Stimulated activated memory B cell treated with anti-CD40 and anti-IgM and Interleukin-4, amounts not matched to agents 10 μg/mL and 1 μg/mL and 100 μg/mL, for 72 hours (primary cell): ENCODE measurements around the gene OLA1.

Source experiments
- ATAC-seq: fragments of 150-1000 bp; cut with Tn5 transposase; 2 replicates; pipeline ENCODE4 v1.10.0; 2021
- H3K27ac Mint-ChIP-seq: one replicate; pipeline ENCODE4 v1.8.0; 2022; ENCODE audit warnings: mild to moderate bottlenecking, mixed read lengths
- H3K27me3 Mint-ChIP-seq: one replicate; pipeline ENCODE4 v1.8.0; 2022; ENCODE audit warnings: mixed read lengths
- H3K36me3 Mint-ChIP-seq: one replicate; pipeline ENCODE4 v1.8.0; 2022; ENCODE audit warnings: mixed read lengths
- H3K4me1 Mint-ChIP-seq: one replicate; pipeline ENCODE4 v1.8.0; 2022; ENCODE audit warnings: mixed read lengths
- H3K4me3 Mint-ChIP-seq: one replicate; pipeline ENCODE4 v1.8.0; 2022; ENCODE audit warnings: mild to moderate bottlenecking, moderate library complexity, mixed read lengths
- H3K9me3 Mint-ChIP-seq: one replicate; pipeline ENCODE4 v1.8.0; 2022; ENCODE audit warnings: mixed read lengths

The OLA1 gene

DNA sequence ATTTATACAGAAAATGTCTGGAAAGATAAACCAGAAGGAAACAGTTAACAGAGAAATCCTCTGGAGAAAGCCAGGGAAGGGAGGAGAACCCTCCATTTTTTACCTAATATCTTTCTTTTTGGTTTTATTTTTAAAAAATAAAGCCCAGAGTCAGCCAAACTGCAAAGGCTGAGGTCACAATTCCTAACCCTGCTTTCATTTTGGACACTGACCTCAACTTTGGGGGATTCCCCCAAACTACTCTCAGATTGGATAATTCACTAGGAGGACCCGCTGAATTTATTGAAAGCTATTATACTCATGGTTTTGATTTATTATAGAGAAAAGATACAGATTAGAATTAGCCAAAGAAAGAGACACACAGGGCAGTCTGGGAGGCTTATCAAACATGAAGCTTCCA is 189.9 kb downstream of the OLA1 start:
- Mint-ChIP-seq H3K27ac (no peak overlapping the region), H3K4me3 (no peak overlapping the region), H3K36me3 (peaks cover 6% of the 10 kb centered on the region), H3K9me3 (peaks cover 11% of the 10 kb centered on the region), H3K27me3 (peaks cover 6% of the 10 kb centered on the region), H3K4me1 (peaks cover 15% of the 10 kb centered on the region)
- no peak for ATAC-seq

GRCh38 chr2:174058026-174058425 is 190.3 kb downstream of the OLA1 start:
- H3K9me3 Mint-ChIP-seq = peaks cover 11% of the 10 kb centered on the region
- peaks cover 6% of the 10 kb centered on the region for H3K36me3 Mint-ChIP-seq
- H3K27me3 Mint-ChIP-seq = peaks cover 6% of the 10 kb centered on the region
- no peak for ATAC-seq
- peaks cover 15% of the 10 kb centered on the region for H3K4me1 Mint-ChIP-seq
- no peak overlapping the region for H3K27ac Mint-ChIP-seq
- H3K4me3 Mint-ChIP-seq = no peak overlapping the region

- H3K27me3 Mint-ChIP-seq = peaks cover 6% of the 10 kb centered on the region
- peaks cover 8% of the 10 kb centered on the region for H3K4me1 Mint-ChIP-seq
- no peak overlapping the region for H3K4me3 Mint-ChIP-seq
- no peak overlapping the region for H3K27ac Mint-ChIP-seq
- H3K36me3 Mint-ChIP-seq = peaks cover 6% of the 10 kb centered on the region
- peaks cover 11% of the 10 kb centered on the region for H3K9me3 Mint-ChIP-seq
- ATAC-seq = no peak
Observed at GRCh38 chr2:174054926-174055325, 193.4 kb downstream of the OLA1 start.

- ATAC-seq = no peak
- peaks cover 6% of the 10 kb centered on the region for H3K36me3 Mint-ChIP-seq
- H3K4me1 Mint-ChIP-seq = no peaks in the 10 kb centered on the region
- H3K27ac Mint-ChIP-seq = no peak overlapping the region
- H3K27me3 Mint-ChIP-seq = peaks cover 15% of the 10 kb centered on the region
- H3K9me3 Mint-ChIP-seq = peaks cover 6% of the 10 kb centered on the region
- H3K4me3 Mint-ChIP-seq = no peak overlapping the region
Observed at GRCh38 chr2:174053355-174054151, 194.8 kb downstream of the OLA1 start.

GRCh38 chr2:174052584-174052976 is 195.8 kb downstream of the OLA1 start:
- Mint-ChIP-seq H3K4me1 (no peaks in the 10 kb centered on the region), H3K27me3 (peaks cover 15% of the 10 kb centered on the region), H3K9me3 (peaks cover 3% of the 10 kb centered on the region), H3K4me3 (no peak overlapping the region), H3K27ac (no peak overlapping the region), H3K36me3 (peaks cover 6% of the 10 kb centered on the region)
- ATAC-seq = no peak

- ATAC-seq = no peak
- H3K9me3 Mint-ChIP-seq = peaks cover 3% of the 10 kb centered on the region
- no peak overlapping the region for H3K4me3 Mint-ChIP-seq
- H3K27me3 Mint-ChIP-seq = peaks cover 15% of the 10 kb centered on the region
- H3K27ac Mint-ChIP-seq = no peak overlapping the region
- no peaks in the 10 kb centered on the region for H3K4me1 Mint-ChIP-seq
- H3K36me3 Mint-ChIP-seq = peaks cover 6% of the 10 kb centered on the region
Observed at GRCh38 chr2:174051741-174052583, 196.4 kb downstream of the OLA1 start.

DNA sequence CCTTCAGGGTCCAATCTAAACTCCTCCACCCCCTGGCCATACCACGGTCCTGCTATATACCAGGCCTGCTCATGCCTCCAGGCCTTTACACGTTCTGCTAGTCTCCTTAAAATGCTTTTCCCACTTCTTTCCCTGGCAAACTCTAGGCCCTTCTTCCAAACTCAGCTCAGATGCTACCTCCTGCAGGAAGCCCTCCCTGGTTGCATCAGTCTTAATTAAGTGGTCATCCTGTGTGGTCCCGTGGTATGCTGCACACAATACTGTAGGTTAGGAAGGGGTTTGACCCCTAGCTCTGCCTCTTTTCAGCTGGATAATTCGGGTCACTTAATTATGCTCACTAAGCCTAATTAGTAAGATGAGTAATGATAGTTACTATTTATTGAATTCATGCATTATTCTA is 197.3 kb downstream of the OLA1 start:
- no peak for ATAC-seq

DNA sequence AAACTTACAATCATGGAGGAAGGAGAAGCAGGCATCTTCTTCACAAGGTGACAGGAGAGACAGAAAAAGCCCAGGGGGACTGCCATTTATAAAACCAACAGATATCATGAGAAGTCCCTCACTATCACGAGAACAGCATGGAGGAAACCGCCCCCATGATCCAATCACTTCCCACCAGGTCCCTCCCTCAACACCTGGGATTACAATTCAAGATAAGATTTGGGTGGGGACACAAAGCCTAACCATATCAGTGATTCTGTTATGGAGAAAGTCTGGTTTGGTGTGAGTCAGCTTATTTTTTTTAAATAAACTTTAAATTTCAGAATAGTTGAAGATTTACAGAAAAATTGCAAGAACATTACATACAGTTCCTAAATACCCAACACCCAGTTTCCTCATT is 198.4 kb downstream of the OLA1 start:
- peaks cover 9% of the 10 kb centered on the region for H3K27me3 Mint-ChIP-seq
- H3K4me3 Mint-ChIP-seq = no peak overlapping the region
- ATAC-seq = no peak
- no peaks in the 10 kb centered on the region for H3K4me1 Mint-ChIP-seq
- H3K27ac Mint-ChIP-seq = no peak overlapping the region
- H3K36me3 Mint-ChIP-seq = no peaks in the 10 kb centered on the region
- H3K9me3 Mint-ChIP-seq = no peaks in the 10 kb centered on the region

More for the DNA sequence above, 197.3 kb downstream of the OLA1 start:
- Mint-ChIP-seq H3K4me1 (no peaks in the 10 kb centered on the region), H3K27me3 (peaks cover 15% of the 10 kb centered on the region), H3K9me3 (peaks cover 3% of the 10 kb centered on the region), H3K27ac (no peak overlapping the region), H3K36me3 (peaks cover 4% of the 10 kb centered on the region), H3K4me3 (no peak overlapping the region)

GRCh38 chr2:174048243-174048642 is 200.1 kb downstream of the OLA1 start:
- H3K4me3 Mint-ChIP-seq = no peak overlapping the region
- peak; percentile 44 for ATAC-seq
- H3K36me3 Mint-ChIP-seq = no peaks in the 10 kb centered on the region
- no peaks in the 10 kb centered on the region for H3K9me3 Mint-ChIP-seq
- H3K27me3 Mint-ChIP-seq = peaks cover 9% of the 10 kb centered on the region
- no peak overlapping the region for H3K27ac Mint-ChIP-seq
- peaks cover 7% of the 10 kb centered on the region for H3K4me1 Mint-ChIP-seq

DNA sequence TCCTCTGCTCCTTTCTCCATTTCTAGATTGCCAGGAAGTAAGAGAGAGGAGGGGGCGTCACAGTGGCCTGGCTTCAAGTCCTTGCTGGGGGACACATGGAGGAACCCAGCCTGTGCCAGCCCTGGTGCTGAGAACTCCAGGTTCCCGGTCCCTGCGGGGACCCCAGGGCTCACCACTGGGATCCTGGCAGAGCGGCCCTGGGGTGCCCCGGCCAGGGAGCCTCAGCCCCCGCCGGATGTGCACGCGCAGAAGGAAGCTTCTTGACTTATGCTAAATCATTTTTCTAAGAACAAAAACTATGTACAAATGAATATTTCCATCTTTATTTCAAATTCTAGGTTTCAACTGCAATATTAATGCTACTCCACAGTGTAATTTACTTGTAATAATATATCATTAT is 200.6 kb downstream of the OLA1 start:
- H3K9me3 Mint-ChIP-seq = no peaks in the 10 kb centered on the region
- H3K4me1 Mint-ChIP-seq = peaks cover 7% of the 10 kb centered on the region
- peaks cover 9% of the 10 kb centered on the region for H3K27me3 Mint-ChIP-seq
- no peak for ATAC-seq
- no peak overlapping the region for H3K4me3 Mint-ChIP-seq
- H3K36me3 Mint-ChIP-seq = no peaks in the 10 kb centered on the region
- H3K27ac Mint-ChIP-seq = no peak overlapping the region

- no peak for ATAC-seq
- H3K9me3 Mint-ChIP-seq = no peaks in the 10 kb centered on the region
- H3K36me3 Mint-ChIP-seq = no peaks in the 10 kb centered on the region
- H3K27me3 Mint-ChIP-seq = peaks cover 9% of the 10 kb centered on the region
- no peak overlapping the region for H3K27ac Mint-ChIP-seq
- H3K4me1 Mint-ChIP-seq = peaks cover 7% of the 10 kb centered on the region
- no peak overlapping the region for H3K4me3 Mint-ChIP-seq
Observed at GRCh38 chr2:174046172-174046571, 202.2 kb downstream of the OLA1 start.

- H3K27me3 Mint-ChIP-seq = peaks cover 7% of the 10 kb centered on the region
- peaks cover 15% of the 10 kb centered on the region for H3K4me1 Mint-ChIP-seq
- no peak for ATAC-seq
- no peaks in the 10 kb centered on the region for H3K36me3 Mint-ChIP-seq
- no peak overlapping the region for H3K4me3 Mint-ChIP-seq
- peak overlapping the region; percentile 27 for H3K27ac Mint-ChIP-seq
- H3K9me3 Mint-ChIP-seq = no peaks in the 10 kb centered on the region
Observed at GRCh38 chr2:174044556-174044955, 203.8 kb downstream of the OLA1 start.

GRCh38 chr2:174040417-174040701 is 208.0 kb downstream of the OLA1 start:
- Mint-ChIP-seq H3K4me1 (peaks cover 44% of the 10 kb centered on the region), H3K27me3 (no peaks in the 10 kb centered on the region), H3K27ac (peak overlapping the region; percentile 93), H3K36me3 (no peaks in the 10 kb centered on the region), H3K4me3 (no peak overlapping the region), H3K9me3 (no peaks in the 10 kb centered on the region)
- no peak for ATAC-seq

DNA sequence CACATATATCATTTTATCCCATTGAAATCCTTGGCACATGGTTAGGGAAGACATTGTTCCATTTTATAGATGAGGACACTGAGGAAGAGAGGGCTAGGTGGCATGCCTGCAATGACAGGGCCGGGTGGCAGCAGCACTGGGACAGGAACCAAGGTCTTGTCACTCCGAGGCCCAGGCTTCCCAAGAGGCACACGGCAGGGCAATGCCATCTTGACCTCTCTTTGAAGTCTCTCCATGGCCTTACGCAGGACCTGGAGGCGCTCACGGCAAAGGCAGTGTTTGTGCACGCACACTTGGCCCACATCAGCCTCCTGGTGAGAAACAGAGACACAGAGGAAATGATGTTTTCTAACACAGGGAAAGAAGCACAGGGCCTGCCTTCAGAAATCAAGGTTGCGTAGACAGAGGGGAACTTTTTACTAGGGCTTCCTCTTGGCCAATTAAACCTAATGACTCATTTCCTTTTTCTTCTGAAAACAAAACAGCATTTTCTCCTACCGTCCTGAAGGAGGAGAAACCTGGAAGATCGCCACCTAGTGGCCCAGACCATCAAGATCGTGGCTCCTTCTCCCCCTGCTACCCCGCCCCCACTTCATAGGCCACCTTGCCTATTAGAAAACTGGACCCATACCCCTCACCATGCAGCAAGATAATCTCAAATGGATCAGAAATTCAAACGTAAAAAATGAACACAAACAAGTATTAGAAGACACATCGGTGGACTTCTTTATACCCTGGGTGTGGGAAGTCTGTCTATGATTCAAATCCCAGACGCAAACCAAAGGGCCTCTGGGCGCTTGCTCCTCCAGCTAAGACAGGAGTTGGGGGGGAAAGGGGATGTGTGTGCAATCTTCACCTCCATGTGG is 208.5 kb downstream of the OLA1 start:
- peak overlapping the region; percentile 64 for H3K4me3 Mint-ChIP-seq
- peak; percentile 97 for ATAC-seq
- H3K27ac Mint-ChIP-seq = peak overlapping the region; percentile 93
- H3K27me3 Mint-ChIP-seq = no peaks in the 10 kb centered on the region
- no peaks in the 10 kb centered on the region for H3K9me3 Mint-ChIP-seq
- no peaks in the 10 kb centered on the region for H3K36me3 Mint-ChIP-seq
- peaks cover 44% of the 10 kb centered on the region for H3K4me1 Mint-ChIP-seq

GRCh38 chr2:174038462-174038861 is 209.9 kb downstream of the OLA1 start:
- H3K4me1 Mint-ChIP-seq = peaks cover 44% of the 10 kb centered on the region

More at GRCh38 chr2:174038462-174038861, 209.9 kb downstream of the OLA1 start:
- no peaks in the 10 kb centered on the region for H3K36me3 Mint-ChIP-seq
- H3K27me3 Mint-ChIP-seq = no peaks in the 10 kb centered on the region
- ATAC-seq = no peak
- peak overlapping the region; percentile 93 for H3K27ac Mint-ChIP-seq
- no peaks in the 10 kb centered on the region for H3K9me3 Mint-ChIP-seq
- no peak overlapping the region for H3K4me3 Mint-ChIP-seq
